Activated CD4-positive, alpha-beta T cell treated with anti-CD3 and anti-CD28 coated beads for 1 hour (primary cell): ENCODE measurements around the gene EMX1.

ENCODE experiments used
- DNase-seq: peaks from one replicate; pipeline ENCODE4 v3.0.0-alpha.2; 2020

EMX1 gene

DNA sequence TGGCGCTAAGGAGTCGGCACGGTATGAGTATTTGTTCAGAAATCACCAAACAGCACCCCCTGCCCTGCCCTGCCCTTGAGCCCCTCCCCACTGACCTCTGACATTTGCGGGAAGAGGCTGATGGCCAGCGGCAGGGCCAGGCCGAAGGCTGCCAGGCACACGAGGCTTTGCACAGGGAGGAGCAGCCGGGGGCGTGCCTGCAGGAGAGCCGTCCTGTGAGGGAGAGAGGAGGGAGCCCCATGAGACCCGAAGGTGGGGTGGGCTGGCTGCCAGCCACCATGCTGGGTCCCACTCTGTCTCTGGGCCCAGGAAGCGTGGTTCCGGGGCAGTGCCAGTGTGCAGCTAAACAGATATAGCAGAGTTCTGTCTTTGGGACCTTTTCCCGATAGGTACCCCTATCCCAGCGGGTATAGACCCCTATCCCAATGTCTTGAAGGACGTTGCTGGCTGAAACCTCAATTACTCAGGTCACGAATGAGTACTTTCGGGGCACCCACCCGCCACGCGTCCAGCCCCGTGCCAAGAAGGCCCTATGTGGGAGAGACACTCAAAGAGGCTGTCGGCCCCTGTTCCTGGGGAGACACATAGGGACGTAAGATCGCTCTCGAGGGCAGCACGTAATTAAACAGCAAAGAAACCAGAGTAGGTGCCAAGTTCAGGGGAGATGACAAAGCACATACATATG, 43.9 kb downstream of the EMX1 start:
- no peak for DNase-seq

DNA sequence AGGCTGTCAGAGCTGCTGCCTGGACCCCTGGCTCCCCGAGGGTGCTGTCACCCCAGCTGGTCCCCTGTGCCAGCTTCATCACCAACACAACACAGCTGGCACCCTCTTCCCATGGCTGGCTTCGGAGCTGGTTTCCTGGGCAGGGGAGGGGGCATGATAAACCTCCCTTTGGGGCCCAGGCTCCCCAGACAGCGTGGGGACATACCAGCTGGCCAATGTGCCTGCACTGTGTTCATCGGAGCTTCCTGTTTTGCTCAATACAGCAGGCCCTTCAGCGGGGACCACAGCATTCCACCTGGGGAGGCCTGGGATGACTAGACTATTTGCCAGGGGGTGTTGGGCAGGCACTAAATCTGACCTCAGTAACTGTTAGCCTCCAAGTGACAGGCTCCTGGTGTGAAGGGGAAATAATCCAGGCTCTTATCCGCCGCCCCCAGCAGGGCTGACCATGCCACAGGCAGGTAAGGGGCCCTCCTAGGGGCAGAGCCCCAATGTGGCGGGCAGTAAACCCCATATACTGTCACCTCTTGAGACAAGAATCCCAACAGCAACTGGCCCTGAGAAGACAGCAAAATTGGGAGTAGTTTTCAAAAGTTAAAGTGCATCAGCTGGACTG, 44.6 kb downstream of the EMX1 start:
- DNase-seq: no peak

DNA sequence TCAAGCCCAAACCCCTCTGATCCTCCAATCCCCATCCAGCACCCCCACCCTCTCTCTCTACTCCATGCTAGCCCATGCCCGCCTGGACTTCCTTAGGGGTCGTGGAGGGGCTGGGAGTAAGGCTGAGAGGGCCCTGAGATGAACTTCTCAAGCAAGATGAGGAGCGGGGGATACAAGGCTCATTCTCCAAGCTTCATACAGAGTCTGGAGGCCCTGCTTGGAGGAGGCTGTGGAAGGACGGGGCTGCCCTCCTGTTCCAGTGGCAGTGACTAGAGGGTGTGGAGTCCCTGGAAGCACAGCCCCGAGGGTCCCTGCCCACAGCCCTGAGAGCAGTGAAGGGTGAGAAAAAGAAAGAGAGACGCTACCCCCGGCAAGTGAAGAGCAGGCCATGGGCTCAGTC, 45.6 kb downstream of the EMX1 start:
- no peak for DNase-seq

DNA sequence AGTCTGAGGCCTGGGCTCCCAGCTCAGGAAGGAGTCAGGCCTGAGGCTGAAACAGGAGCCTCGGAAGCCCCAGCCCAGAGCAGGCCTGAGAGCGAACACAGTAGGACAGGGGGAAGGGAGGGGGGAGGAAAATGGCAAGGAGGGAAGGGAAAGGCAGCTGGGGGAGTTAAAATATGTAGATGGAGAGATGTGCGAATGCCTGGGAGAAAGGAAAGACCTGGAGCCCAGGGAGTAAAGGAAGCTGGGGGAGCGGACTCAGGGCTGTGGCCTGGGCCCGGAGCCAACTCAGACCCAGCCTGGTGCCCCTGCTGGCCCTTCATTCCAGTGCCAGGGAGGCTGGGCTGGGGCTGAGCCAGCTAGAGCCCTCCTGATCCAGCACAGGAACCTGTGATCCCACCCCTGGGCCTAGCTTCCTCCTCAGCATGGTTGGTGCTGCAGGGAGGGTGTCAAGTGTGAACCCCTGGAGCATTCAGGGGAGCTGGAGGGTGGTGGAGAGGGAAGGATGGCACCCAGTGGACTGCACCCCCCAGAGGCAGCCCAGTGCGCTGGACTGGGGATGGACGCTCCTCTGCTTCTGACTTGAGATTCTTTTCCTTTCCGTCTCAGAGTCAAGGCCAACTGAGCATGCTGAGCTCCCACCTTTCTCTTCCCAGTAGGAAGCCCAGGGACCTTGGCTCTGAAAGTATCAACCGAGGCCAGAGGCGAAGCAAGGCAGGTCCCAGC, 46.3 kb downstream of the EMX1 start:
- DNase-seq: no peak

DNA sequence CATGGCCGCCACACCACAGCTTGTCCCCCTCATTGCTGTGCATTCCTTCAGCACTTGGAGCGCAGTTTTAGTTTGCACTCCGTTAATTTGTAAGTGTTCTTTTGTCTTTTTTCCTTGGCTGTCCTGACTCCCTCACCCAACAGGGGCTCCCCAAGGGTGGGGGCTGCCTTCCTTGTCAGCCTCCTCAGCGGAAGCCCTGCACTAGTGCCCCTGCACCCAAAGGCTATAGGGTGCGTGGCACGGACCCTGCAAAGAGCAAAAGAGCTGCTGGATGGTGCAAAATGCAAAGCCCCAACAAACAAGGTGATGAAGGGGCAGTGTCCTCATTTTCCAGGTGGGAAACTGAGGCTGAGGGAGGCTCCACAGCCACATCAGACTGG, 46.8 kb downstream of the EMX1 start:
- DNase-seq: no peak

DNA sequence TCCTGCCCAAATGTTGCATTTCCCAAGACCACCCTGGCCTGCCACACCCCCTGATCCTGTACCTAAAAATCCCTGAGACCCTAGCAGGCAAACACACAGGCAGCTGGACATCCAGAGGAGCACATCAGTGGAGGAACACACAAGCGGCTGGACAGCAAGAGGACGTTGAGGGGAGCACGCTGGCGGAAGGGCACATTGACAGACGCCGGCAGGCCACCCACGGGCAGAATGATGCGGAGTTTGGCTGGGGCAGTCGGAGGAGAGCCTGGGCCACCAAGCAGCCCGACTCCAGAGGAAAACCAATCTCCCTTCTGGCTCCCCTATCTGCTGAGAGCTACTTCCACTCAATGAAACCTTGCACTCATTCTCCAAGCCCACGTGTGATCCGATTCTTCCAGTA, 47.7 kb downstream of the EMX1 start:
- DNase-seq: no peak

DNA sequence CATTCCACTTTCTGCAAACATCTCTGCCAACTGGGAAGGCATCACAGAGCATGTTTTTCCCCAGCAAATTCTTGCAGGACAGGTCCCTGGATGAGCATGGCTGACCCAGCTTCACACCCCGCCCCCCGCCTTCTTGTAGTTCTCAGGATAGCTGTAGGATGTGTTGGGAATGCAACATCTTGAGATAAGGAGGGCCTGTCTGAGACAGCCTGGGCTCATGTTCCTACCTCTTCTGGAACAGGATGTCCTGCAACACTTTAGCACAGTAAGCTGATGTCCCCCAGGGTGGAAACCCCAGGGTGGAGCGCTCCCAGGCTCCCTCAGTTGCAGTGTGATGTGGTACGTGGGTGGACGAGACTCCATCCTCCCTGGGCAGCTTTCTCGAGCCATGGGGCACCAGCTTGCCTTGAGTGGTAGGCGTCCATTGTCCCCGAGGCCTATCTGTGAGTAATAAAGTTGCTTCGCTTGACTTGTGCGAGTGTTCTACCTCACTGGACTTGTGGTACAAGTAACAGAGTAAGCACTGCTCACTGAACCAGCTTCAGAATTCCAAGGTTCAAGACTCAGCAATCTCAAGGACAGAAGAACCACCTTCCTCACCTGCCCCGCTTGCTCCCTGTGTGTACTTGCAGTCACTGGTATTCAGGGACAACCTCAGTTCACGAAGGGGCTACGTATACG, 48.6 kb downstream of the EMX1 start:
- no peak for DNase-seq

DNA sequence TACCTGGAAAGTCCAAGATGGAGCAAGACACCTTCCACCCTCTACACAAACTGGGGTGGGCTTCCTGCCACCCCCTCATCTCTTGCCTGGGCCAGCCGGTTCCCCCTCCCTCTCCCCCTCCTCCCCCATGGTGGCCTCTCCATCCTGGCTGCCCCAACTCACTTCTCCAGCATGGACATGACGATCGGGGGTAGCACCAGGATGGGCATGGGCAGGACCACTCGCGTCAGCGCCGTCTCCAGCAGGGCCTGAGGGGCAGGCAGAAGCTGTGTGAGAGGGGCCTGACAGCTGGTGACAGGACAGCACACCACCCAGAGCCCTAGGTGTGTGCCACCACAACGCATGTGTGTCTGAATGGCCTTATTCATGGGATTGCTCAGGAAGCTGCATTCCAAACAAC, 51.0 kb downstream of the EMX1 start:
- no peak for DNase-seq

DNA sequence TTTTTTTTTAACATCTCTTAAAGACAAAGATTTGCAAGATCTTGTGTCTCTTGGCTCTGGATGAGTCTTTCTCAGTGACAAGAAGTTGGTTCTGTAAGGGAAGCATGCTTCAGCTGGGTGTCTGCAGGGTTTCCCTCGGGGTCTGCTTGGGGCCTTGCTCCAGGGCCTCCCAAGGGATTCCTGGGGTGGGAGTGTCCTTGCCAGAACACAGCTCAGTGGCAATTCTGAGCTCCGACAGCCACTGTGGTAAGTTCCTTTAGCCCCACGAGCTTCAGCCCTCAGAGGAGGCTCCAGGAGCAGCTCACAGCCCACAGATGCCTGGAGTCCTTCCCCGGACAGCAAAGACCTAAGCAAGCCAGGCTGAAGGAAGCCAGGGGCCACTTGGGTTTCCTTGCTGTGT, 52.4 kb downstream of the EMX1 start:
- DNase-seq: no peak

DNA sequence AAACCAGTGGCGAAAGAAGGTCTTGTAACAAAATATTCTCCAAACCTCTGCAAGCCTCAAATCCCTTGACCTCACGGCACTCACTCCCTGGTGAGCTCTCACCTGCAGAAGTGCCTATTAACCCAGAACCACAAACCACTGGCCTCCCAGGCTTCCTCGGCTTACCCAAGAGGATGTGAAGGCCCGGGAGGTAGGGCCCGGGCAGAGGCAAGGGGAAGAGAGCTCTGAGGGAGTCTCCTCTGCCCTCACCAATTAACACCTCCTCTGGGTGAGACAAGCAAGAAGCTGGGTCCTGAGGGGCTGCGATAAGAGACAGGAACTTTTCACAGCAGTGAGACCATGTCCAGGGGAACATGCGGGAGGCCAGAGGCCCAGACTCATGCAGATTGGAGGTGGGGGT, 53.7 kb downstream of the EMX1 start:
- DNase-seq: no peak

DNA sequence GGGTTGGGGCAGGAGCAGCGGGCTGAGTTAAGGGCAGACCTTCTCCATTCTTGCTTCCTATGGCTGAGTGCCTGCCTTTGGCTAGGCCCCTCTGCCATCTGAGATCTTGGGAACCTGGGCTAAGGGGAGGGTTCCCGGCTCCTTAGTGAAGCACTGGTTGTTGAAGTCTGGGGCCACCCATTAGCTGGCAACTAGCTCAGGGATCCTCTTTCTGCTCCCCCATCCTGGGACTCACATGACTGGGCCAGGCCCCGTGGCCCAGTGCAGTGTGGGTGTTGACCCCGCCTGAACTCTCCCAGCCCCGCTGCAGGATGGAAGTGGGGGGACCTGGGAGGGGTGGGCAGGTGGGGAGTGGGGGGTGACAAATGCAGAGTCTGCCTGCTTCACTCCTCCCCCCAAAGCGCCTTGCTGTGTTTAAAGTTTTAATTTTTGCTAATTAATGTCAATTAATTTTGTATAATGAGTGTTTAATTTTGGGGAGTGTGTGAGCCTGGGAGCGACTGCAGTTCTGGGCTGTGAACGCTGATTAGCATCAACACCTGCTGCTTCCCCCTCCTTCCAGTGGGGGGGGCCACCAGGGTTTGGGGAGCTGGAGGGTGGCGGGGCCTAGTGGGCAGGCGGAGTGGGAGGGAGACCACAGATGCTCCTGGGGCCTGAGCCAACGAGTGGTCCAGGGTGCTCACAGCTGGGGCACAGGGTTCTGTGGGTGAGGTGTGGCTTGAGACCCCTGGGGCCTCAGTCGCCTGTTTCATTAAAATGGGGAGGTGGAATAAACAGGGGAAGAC, 55.2 kb downstream of the EMX1 start:
- DNase-seq: no peak

DNA sequence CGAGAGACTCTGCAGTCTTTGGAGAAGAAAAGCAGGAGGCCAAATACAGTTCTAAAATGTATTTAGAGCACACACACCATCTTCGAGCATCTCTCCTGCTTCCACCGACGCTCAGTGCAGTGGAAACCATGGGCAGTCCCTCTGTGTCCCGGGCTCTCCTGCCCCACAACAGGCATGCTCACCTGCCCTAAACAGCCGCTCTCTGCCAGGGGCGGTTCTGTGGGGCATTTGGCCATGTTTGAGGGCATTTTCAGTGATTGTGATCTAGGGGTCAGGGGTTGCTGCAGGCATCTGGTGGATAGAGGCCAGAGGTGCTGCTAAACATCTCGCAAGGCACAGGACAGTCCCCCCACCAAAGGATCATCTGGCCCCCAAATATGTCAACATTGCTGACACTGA, 55.8 kb downstream of the EMX1 start:
- DNase-seq: no peak

DNA sequence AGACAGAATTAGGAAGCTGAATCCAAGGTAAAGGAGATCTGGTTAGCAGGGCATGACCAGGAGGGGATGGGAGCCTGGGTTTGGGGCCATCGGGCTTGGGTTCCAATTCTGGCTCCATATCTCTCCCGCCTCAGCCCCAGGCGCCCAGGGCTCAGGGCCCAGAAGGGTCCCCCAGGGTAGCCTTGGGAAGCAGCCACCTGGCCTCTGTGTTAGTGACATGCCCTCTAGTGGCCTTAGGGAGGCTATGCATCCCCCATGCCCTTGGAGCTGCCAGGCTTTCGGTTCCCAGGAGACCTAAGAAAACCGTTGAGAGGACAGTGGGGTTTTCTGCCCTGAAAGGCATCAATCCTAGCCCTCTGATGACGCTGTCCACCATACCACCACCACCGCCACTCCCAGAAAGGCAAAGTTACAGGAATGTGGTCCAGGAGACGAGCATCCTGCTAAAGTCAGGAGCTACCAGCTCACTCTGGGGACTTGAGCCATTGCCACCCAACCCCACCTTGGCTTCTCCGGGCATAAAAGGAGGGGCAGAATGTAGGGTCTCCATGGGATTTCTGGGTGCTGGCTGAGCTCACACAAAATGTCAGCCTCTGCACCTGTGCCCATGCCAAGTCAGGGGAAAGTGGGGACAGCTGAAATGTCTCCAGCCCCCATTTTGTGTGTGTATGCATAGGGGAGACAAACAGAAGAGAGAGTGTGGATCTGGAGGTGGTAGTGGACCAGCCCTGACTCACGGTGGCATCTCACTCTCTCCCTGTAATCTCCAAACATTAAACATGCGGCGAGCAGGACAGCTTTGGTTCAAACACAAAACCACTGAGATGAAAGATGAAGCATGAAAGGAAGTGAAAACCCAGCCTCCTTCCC, 56.5 kb downstream of the EMX1 start:
- DNase-seq: no peak

DNA sequence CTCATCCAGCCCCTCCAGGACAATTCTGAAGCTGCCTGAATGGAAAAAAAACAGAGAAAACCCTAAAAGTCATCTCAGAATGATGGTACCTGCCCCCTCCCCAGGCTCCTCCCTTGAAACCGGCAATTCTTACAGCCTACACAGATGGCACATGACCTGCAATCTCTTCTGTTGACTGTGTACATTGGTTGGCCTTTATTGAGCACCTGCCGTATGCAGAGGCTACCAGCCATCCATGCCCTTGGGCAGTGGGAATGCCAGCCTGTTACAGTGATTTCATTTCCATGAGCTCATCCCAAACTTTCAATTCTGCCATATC, 57.1 kb downstream of the EMX1 start:
- DNase-seq: no peak

DNA sequence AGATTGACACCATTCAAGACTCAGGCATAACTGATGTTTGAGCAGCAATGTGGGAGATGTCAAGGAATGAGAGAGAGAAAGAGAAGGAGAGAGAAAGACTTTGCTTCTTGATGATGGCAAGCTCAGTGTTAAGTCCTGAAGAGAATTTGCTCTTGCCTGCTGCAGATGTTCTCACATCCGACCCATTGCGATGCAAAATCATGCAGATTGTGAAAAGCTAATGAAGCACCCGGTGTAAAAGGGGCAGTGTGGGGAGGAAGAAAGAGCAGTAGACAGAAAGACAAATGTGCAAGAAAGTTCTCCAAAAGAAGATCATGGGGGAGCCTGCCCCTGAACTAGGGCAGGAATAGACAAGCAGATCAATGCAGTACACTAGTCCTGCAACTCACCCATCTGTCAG, 57.7 kb downstream of the EMX1 start:
- DNase-seq: no peak

DNA sequence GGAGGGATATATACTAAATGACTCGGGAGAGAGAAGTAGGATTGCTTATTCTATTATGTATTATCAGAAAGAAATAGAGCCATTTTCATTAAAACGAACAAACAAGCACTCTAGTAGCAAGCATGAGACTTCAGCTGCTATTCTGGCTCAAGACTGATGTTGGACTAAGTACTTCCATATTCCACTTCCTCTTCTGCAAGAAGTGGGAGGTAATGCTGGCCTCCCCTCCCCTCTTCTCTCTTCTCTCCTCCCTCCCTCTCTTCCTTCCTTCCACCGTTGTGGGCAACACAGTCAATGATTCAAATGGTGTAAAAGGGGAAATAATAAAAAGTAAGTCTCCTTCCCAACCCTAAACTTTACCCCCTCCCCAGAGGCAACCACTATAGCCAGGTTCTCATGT, 62.6 kb downstream of the EMX1 start:
- DNase-seq: no peak

DNA sequence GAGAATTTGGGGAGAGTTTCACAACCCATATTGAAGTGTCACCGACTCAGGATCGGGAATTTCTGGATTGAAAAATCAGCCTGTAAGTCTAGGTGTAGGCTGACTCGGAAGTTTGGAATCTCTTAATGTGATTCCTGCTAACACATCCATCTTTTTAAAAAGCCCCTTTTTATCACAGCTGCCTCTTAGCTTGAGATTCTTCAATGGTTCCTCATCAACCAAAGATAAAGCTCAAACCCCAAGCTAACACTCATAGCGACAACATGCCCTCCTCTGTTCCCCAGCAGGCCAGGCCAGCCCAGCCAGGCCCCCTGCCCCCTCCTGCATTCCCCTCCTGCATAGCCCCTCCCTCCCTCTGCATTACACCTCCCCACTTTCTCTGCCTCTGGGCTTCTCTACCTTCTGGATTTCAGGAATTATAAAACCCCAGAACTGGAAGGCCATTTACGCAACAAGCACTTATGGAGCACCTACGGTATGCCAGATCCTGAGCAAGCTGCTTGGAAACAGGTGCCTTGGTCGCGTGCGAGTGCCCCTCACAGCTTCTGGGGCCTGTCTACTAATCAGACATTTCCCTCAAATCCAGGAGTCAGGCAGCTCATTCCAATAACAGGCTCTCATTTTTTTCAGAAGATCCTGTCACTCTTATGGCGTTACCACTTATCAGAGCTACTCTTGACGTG, 63.4 kb downstream of the EMX1 start:
- no peak for DNase-seq

DNA sequence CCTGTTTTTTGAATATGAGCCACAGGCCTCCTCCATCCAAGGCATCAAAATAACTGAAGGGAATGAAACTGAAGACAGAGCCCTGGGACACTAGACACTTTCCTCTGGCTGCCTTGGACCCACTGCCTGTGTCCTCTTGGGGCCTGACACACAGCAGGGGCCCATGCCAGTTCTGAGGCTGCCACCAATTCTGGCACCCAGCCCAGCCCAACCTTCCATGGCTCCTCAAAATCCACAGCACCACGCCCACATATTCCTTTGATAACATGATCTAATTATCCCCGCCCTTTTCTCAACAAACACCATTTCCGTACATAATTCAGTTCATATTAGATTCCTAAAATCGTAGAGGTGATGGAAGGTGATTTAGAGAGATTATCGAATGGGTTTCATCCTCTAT, 64.2 kb downstream of the EMX1 start:
- DNase-seq: no peak

DNA sequence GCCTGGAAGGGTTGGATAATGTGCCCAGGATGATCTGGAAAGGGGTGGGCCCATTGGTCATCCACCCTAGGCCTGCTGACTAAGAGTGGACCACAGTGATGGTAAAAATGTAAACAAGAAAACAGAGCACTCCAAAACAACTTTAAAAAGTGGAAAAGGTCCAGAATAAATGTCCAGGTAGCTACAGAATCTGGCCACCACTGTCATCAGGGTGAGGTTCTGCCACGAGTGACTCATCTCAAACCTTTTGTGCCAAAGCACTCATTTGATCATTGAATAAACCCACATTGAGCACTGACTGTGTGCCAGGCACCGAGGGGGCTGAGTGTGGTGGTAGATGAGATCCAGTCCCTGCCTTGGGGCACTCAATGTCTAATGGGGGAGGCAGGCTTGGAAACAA, 64.9 kb downstream of the EMX1 start:
- DNase-seq: no peak

DNA sequence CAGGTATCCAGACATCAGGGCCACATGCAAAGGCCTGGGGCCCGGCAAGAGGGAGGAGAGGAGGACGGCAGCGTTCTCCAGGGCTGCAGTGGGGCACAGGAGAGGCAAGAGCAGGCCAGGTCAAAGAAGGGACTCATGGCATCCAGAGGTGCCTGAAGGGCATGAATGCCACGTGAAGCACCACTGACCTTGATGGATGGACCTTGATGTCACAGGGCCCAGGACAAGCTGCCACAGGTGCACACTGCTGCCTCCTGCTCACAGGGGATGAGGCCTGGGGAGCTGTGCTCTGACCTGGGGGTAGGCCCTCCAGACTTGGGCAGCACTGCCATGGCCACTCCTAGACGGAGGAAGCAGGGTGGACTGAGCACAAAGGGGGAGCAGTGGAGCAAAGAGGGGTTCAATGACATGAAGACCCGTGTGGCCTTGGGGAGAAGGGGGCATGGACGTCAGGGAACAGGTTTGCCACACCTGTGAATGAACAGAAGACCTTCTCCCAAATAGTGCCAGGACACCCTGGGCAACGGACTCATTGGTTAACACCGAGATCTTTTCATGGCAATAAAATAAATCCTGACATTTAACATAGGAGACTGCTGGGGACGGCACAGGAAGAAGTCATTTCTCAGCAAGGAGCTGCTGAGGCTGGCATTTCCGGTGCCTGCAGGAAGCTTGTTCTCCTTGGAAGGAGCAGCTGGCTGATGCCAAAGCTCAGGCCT, 65.6 kb downstream of the EMX1 start:
- no peak for DNase-seq
